Jurkat, Clone E6-1 (cell line): ENCODE results near the gene LRIG3.

Source experiments
- DNase-seq: peaks from one replicate; pipeline ENCODE4 v3.0.0-alpha.2; 2011; ENCODE audit warnings: low read depth, low spot score
- H3K4me3 ChIP-seq: 2 replicates; pipeline ENCODE4 v1.5.1; 2011; ENCODE audit warnings: mild to moderate bottlenecking, low read length, control low read depth, moderate library complexity

Gene LRIG3

DNA sequence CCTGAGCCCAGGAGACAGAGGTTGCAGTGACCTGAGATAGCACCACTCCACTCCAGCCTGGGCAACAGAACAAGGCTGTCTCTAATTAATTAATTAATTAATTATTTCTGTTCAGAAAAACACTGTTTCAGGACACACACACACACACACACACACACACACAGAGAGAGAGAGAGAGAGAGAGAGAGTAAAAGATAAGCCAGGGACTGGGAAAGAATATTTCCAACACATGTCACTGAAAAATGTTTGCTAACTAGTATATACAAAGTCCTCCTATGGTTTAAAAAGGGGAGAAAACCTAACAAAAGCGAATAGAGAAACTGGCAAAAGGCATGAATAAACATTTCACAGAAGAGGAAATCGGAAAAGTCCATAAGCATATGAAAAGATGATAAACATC is 18.1 kb upstream of the LRIG3 start:
- no peak for DNase-seq
- H3K4me3 ChIP-seq, result no peak overlapping the region

DNA sequence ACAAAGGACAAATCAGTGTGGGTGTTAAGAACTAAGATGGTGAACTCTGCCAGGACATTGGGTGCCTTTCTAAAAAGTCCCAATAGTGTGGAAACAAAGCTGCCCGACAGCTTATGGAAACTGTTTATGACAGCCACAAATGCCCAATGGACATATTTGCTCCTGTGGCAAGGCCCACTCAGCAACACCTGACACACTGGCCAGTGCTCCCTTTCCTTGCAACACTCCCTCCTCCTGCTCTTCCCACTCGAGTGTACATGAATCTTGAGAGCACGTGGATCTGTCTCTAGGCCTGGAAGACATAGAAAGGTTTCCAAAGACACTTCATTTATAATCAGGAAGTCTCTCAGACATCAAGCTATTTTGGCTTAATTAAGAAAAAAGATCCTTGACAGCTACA is 14.2 kb upstream of the LRIG3 start:
- DNase-seq, result no peak
- no peak overlapping the region for H3K4me3 ChIP-seq

DNA sequence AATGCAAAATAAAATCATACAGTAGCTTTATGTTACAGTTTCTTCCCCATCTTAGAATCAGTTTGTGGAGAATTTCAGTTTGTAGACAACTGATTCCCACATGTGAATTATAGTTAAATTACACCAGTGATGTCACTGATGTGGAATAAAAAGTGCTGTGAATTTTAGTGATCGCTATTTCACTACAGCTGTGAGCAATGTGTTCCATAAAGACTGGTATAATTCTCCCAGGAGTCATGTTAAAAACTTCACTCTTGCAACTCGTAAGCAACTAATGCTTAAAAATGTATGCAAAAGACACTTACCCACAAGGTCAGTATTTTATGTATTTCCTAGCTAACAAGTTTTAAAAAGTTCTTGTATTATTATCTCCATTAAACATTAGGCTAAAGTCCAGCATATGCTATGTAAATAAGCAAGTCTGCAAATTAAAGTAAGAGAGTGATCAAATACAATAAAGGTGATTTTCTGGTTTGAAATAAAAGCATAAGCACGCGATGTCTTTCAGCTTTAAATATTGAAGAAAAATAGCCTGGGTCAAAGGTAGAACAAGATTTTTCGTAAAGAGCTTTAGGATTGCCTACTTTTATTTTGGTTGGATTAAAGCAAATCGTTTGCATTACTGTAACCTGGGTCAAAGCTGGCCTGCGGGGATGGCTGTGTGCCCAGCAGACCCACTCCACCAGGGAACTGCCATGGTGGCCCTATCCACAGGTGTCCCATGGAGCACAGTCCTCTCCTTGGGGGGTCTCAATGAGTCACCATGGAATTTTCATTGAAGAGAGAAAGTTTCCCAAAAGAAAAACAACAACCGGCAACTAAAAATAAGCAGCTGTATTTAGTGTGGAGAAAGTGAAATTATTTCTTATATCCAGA is 12.7 kb upstream of the LRIG3 start:
- no peak overlapping the region for H3K4me3 ChIP-seq
- no peak for DNase-seq

DNA sequence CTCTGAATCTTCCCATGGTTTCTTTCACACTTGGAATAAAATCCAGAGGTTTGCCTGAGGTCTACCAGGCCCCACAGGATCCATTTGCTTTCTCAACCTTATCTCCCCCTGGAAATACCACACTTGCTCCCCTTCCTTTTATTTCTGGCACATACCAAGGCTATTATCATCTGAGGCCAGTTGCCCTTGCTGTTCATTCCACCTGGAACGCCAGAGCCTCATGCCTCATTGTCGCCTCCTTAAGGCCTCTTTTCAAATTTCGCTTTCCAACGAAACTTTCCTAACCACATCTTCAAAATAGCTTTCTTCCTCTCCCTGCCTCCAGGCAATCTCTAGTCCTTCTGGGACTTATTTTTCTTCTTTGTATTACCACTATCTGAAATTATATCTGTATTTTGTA is 11.2 kb upstream of the LRIG3 start:
- no peak overlapping the region for H3K4me3 ChIP-seq
- DNase-seq, result no peak

DNA sequence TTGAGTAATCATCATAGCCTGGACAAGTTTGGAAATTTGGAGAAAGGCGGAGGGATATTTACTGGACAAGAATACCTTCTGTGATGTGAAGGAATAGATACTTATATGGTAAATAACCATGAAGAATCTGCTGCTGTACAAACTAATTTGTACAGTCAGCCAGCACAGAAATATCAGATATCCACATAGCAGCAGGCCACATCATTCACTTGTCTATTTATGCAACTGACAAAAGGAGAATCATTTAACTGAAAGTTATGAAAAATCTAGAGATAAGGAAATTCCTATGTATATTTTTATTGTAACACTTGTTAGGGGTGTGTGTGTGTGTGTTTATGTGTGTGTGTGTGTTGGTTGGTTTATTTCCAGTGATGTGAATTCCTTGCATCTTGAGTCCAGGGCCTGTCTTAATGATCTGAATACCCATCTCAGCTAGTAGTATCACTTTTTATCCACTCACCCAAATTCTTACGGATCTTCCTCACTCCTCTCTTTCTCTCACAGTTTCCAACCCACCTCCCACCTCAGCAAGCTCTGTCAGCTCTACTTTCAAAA is 10.5 kb upstream of the LRIG3 start:
- no peak overlapping the region for H3K4me3 ChIP-seq
- no peak for DNase-seq

DNA sequence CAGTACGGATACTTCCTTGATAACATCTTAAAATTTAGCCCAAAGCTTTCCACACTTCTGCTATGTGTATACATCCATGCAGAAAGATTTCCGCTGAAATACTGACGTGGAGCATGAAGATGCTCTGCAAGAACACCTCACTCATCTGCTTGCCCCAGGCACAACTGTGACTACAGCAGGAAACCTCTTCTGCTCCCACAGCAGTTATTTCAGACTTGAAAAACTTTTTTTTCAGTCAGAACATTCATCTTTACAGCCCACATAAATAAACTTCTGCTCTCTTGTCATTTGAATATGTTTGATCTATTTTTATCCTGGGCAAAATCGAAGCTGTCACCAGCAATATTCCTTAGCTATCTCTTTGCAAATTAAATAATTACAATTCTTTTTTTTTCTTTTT is 6.8 kb upstream of the LRIG3 start:
- DNase-seq, result peak; percentile 70
- no peak overlapping the region for H3K4me3 ChIP-seq

DNA sequence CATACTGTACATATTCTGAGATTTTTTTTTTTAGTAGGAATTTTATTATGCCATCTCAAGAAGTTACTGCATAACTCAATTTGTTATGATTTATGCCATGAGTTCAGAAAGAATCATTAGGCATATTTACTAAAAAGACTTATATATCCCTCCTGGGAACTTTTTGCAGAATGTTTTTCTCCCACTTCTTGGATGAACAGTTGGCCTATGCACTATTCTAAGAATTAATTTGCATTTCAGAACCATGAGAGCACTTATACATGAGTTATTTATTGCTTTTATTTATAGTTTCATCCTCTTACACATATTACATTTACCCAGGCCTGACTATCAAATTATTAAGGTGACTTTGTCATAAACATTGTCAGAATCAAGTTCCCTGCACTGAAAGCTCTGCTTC is 6.3 kb upstream of the LRIG3 start:
- H3K4me3 ChIP-seq, result no peak overlapping the region
- DNase-seq, result no peak

DNA sequence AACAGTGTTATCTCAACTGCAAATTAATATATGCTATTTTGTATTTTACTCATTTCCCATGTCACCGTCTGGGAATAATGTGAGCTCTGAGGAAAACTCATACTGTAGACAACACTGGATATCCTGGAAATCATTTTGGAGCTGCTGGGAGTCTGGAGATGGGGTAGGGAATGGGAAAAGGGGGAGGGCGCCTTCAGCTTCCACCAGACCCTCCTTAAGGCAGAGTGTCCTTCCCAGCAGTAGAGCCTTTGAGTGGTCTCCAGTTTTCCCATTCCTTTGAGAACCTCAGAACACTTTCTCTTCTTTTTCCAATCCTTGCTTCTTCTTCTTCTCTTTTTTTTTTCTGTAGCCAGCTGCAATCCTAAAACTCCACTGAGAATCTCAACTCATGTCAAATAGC is 5.4 kb upstream of the LRIG3 start:
- no peak overlapping the region for H3K4me3 ChIP-seq
- no peak for DNase-seq

DNA sequence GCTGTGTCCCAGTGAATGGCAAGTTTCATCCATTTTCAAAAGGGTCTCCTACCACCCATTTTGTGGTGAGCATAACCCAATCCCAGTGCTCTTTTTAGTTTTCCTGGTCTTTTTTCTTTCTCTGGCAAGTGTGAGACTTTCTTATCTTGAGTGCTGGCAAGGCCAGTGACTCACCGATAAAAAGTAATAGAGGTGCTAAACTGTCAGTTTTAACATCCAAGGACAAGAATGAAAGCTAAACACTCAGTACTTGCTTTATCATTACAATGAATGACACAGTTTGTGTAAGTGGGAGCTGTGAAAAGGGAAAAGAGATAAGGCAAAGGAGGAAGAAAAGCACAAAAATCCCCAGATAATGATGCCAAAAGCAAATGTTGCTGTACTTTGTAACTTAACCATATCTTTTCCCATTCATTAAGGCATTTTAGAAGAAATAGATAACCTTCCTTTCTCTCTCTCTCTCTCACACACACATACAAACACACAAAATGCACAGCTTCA is 4.9 kb upstream of the LRIG3 start:
- no peak overlapping the region for H3K4me3 ChIP-seq
- no peak for DNase-seq

DNA sequence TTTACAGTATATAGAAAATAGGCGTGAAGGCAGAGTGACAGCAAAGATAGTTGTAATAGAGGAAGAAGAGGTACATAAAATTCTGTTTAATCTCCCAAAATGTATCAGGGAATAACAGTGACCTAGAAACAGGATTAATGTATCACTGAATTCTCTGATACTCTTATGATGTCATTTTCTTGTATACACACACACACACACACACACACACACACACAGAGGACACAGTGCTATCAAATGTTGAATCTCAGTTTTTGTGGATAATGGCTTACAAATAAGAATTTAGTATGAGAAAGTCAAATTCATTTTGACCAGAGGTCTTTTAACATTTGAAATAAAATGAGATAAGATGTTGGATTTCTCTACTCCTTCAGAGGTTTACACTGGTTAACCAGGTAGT is 4.3 kb upstream of the LRIG3 start:
- H3K4me3 ChIP-seq, result no peak overlapping the region
- no peak for DNase-seq

DNA sequence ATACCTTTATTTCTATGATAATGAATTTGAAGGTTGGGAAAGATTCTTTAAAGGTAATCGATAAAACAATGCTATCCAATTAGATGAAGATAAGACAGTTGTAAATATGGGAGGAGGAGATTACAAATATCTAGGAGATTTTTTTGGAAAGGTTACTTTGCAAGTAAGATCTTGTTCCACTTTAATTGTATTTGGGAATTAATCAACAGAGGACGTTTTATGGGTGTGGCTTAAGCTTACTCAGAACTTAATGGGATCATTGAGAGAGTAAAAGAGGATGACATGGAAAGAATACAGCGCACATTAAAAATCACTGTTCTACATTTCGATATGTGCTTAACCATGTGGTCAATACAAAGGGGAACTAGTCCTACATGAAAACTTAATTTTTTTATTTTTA is 3.5 kb upstream of the LRIG3 start:
- DNase-seq, result no peak
- no peak overlapping the region for H3K4me3 ChIP-seq

DNA sequence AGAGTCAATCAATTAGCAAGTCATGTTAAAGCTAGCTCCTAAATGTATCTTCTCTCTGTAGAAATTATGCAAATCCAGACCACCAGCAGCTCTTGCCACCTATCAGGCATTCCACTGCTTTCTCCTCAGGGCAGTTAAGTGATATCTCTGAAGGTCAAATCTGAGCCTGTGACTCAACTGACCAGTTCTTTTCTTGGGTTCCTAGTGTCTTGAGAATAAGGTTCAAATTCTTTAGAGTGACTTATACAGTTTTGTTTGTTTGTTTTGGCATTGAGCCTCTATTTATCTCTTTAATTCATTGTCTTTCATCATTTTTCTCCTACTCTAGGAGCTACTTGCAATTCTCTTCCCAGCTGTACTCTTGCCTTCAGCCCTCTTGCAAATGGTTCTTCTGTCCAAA is 2.5 kb upstream of the LRIG3 start:
- H3K4me3 ChIP-seq, result no peak overlapping the region
- no peak for DNase-seq

DNA sequence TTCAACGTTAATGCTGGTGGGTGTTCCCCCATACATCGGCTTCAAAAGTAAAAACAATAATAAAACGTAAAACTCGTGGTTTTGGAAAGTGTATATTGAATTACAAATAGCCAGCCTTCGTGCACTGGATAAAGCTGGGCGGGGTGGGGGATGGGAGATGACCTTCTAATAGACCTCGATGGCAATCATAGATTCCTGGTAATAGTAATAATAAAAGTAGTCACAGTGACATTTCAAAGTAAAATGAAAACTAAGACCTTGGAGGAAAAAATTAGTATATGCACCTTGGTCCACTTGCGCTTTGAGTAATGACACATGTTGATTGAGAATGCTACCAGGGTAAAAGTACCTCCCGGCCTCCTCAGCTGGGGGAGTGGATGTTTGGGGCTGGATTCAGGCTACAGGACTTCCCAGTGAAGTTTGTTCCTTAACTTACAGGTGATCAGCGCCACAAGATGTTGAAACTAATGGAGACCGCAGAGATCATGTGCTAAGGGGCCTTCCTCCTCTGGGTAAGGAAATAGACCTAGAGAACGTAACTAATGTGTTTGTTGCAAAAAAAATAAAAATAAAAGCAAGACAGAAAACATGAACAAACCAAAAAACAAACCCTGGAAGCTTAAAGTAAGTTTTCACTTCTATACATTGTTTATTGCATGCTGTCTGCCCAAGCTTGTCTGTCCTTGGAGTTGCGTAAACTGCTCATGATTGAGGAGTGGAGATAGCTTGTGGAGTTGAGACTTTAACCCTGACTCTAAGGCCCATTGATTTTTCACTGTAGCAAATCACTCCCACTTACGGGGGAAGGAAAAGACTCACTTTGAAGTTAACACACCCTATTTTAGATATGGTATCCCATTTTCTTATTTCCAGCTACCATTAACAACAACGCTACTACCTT is 907 bp upstream of the LRIG3 start:
- peak overlapping the region; percentile 66 for H3K4me3 ChIP-seq
- no peak for DNase-seq

DNA sequence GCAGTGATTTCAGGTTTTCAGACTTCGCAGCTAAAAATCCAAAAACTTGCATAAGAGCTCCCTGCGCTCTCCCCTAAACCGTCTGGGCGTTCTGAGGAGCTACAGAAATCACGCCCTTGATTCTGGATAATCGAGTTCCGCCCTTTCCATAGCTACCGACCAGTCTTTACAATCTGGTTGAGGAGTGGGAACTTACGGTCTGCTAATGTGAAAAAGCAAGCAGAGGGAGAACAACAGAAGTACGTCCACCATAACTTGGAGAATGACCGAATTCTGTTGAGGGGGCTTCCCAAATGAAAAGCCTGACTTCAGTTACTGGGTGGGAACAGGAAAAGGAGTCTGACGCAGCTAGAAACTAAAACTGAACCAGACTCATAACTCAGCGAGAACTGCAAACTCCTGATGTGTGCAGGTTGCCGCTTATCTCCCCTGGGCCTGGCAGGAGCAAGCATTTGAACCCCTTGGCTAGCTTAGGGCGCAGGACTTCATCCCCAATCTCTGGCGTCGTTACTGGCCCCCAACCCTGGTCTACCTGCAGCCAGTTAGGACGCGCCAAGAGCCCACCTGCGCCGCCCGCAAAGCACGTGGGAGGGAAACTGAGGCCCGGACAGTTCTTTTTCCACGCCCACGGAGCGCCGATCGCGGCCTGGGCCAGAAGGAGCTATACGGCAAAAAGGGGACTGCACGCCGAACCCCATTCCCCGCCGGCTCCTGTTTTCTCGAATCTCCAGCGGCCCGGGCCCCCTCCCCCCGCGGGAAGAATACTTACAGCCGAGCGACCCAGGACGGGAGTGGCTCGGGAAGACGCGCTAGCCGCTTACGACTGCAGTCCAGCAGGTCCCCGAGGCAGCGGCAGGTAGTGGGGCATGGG is 838 bp downstream of the LRIG3 start:
- DNase-seq, result no peak
- H3K4me3 ChIP-seq, result peak overlapping the region; percentile 66

DNA sequence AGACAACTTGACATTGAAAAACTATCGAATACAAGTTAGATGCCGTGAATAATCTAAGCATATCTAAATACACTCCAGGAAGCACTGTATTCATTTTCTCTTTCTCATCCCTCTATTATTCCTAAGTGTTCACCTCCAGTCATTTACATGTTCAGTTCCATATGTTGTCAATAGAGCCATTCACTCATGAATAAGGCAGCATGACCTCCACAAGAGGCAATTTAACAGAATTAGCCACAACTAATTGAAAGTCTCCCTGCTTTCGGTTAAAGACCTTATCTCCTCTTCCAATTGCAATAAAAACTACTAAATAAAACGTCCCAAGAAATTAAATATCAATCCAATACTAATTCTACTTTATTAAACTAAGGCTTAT is 1.8 kb downstream of the LRIG3 start:
- DNase-seq, result no peak
- no peak overlapping the region for H3K4me3 ChIP-seq

DNA sequence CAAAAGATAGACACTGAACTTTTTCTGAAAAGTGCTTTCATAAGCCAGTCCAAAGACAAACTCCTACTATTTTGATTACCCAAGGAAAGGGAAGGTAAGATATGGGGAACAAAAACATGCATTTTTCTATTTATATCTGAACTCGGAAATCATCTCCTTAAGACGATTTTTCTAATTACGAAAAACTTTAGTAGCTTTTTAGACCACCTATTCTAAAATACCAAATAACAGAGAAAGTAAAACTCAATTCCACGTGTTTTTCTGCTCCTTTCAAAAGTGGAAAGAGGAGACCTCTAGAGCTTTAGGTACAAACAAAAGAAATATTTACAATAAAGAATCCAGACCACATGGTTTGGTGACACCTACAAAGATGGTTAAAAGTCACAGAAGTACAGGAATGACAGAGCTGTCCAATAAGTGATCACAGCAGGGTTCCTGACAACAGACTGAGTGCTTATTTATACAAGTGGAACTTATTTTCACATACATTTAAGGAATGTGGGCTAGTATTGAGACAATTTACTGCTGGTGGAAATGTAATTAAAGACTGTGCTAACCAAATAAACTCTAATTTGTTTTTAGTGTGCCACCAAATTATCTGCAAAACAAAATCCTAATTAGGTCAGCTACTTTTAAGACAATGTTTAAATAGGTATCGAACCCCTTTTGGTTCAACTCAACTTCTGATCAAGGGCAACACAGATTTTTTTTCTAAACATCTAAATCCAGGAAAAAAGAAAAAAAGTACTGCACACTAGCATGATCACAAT is 2.4 kb downstream of the LRIG3 start:
- H3K4me3 ChIP-seq, result no peak overlapping the region
- no peak for DNase-seq

DNA sequence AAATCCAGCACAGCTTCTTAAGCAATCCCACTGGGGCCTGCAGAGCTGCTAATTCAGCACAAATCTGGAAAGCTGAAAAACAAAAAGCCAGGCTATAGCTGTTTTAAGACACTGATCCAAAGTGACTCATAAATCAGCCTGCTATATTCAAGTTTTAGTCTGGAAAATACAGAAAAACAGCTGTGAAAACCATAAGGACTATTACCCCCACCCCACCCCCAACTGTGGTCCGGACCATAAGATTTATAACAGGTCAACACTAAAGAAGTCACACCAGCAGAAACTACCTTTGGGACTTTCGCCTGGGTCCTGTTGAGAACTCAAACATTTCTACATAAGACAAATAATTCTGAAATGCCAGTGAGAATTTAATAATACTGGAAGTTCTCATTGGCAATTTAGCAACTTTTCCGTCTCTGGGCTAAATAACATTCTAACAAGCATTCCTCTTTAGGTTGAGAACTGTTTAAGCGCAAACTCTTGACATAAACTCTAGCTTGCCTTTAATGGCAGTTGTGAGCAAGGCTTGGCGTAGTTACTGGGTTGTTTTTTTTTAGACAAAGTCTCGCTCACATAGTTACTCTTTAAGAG is 3.3 kb downstream of the LRIG3 start:
- no peak for DNase-seq

DNA sequence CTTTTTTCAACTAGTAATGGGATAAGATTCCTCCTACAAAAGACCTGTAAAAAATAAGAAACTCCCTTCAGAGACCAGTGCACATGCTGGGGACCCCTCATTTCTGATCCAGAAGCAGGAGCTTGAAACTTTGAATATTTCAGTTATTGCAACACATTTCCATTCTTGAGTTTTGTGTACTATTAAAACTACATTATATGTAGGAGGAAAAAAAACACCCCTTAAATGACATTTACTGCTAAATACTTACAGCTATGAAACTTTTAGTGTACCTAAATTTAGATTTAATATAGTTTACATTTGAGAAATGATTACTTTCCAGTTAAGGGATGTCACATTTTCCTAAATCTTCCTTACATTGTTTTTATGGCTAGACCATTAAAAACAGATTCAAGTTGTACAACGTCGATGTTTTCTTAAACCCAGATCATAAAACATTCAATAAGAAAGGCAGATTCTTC is 4.1 kb downstream of the LRIG3 start:
- DNase-seq, result no peak
- no peak overlapping the region for H3K4me3 ChIP-seq

More for the DNA sequence above, 3.3 kb downstream of the LRIG3 start:
- H3K4me3 ChIP-seq, result no peak overlapping the region
